Measurements from ENCODE around the gene XK. TPM values are rescaled to one million over a fixed set of nuclear protein-coding genes. Genes with fewer than 3 reads are reported as not detected.

XK gene
- total and polyA plus RNA-seq, 2 of the 4 experiments (the other 2 are of a cell fraction): under 0.01 to 0.02 TPM

DNA sequence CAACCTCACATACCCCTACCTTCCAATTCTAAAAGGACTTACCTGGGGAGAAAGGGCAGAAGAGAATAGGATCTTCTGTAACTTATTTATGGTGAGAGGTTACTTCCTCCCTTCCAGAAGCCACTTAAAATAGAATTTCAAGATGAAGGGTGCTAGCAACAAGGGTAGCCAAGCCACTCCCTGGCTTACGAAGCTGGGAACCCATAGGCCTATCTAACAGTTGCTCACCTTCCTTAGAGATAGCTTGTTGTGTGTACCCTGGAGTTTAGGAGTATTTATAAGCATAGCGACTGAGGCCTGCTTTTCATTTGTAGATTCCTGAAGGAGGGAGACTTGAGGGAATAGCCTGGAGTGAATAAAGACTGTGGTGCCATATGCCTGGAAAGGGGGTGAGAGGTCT lies 28.9 kb downstream of the XK start:
- no peak overlapping the region for H4K8ac ChIP-seq (ENCODE audit: low read depth in 2 of 2, low read length in 2 of 2)
- CTCF ChIA-PET: no interaction called here
- no peak overlapping the region for H3K4me2 ChIP-seq (ENCODE audit: low read depth, low read length)
- H3K9ac ChIP-seq (ENCODE audit: low read depth, low read length): no peak overlapping the region
- no peak overlapping the region for H3K14ac ChIP-seq (replicated peaks; ENCODE audit: low read depth, low read length)
- no peak overlapping the region for H3K56ac ChIP-seq (ENCODE audit: extremely low read depth, insufficient read depth, low read length)
- dilution Hi-C loops (cut with HindIII; ENCODE audit: low sequenced_read_pairs, unreplicated experiment) (no loop called here), intact Hi-C loops (cut with micrococcal nuclease) (no loop called here), in situ Hi-C loops (cut with MboI; ENCODE audit: low sequenced_read_pairs) (no loop called here)
- WGBS, 2 experiments (ENCODE audit: extremely low coverage in 2 of 2, insufficient read length in 1 of 2): no CpG with 5 or more reads among the region's 2 CpGs
- H4K20me1 ChIP-seq (ENCODE audit: insufficient read depth, low read length): no peaks in the 10 kb centered on the region
- no peak overlapping the region for H2AK5ac ChIP-seq (ENCODE audit: low read depth, low read length)
- ATAC-seq (ENCODE audit: low read depth) (no peak), DNase-seq (no peak)
- H3K79me1 ChIP-seq (ENCODE audit: low read depth in 1 of 2, low read length in 2 of 2): no peaks in the 10 kb centered on the region
- BruUV-seq (replicated peaks): no TSS peak
- no peak overlapping the region for H3K4me3 ChIP-seq (ENCODE audit: insufficient read depth, low read depth, low read length)
- H3K18ac ChIP-seq (ENCODE audit: low read depth, low read length): no peak overlapping the region
- POLR2A ChIA-PET (ENCODE audit: unreplicated experiment): no interaction called here
- no peak overlapping the region for H2BK120ac ChIP-seq (ENCODE audit: low read depth, low read length)
- H2BK5ac ChIP-seq (ENCODE audit: low read depth, low read length, poor library complexity, severe bottlenecking): no peak overlapping the region
- no peak overlapping the region for H2AFZ ChIP-seq (replicated peaks; ENCODE audit: low read length, poor library complexity)
- no peaks in the 10 kb centered on the region; the same call in 1 of the 2 replicates for H3K27me3 ChIP-seq (ENCODE audit: control insufficient read depth, insufficient read depth, low read length)
- H3K4ac ChIP-seq (ENCODE audit: low read depth, low read length): no peak overlapping the region
- no peaks in the 10 kb centered on the region for H3K36me3 ChIP-seq (ENCODE audit: control insufficient read depth, insufficient read depth, low read length)
- no peak overlapping the region for H4K91ac ChIP-seq (ENCODE audit: insufficient read depth, low read depth, low read length)
- no peak overlapping the region for H3K23ac ChIP-seq (ENCODE audit: low read depth, low read length)
- H3K9me1 ChIP-seq (ENCODE audit: insufficient read depth, low read length): no peaks in the 10 kb centered on the region
- H3K4me1 ChIP-seq (ENCODE audit: control insufficient read depth, insufficient read depth, low read length): no peaks in the 10 kb centered on the region
- no peak overlapping the region for H2BK15ac ChIP-seq (ENCODE audit: low read depth, low read length)
- TF ChIP-seq, protein P1, sequence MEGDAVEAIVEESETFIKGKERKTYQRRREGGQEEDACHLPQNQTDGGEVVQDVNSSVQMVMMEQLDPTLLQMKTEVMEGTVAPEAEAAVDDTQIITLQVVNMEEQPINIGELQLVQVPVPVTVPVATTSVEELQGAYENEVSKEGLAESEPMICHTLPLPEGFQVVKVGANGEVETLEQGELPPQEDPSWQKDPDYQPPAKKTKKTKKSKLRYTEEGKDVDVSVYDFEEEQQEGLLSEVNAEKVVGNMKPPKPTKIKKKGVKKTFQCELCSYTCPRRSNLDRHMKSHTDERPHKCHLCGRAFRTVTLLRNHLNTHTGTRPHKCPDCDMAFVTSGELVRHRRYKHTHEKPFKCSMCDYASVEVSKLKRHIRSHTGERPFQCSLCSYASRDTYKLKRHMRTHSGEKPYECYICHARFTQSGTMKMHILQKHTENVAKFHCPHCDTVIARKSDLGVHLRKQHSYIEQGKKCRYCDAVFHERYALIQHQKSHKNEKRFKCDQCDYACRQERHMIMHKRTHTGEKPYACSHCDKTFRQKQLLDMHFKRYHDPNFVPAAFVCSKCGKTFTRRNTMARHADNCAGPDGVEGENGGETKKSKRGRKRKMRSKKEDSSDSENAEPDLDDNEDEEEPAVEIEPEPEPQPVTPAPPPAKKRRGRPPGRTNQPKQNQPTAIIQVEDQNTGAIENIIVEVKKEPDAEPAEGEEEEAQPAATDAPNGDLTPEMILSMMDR (conservative IDR thresholded peaks at IDR 0.05; ENCODE audit: low read depth, low read length): no peak
- TF ChIP-seq, protein P2, sequence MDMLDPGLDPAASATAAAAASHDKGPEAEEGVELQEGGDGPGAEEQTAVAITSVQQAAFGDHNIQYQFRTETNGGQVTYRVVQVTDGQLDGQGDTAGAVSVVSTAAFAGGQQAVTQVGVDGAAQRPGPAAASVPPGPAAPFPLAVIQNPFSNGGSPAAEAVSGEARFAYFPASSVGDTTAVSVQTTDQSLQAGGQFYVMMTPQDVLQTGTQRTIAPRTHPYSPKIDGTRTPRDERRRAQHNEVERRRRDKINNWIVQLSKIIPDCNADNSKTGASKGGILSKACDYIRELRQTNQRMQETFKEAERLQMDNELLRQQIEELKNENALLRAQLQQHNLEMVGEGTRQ (IDR thresholded peaks at IDR 0.05; ENCODE audit: low read depth, low read length): no peak
- TF ChIP-seq BHLHE40 (IDR thresholded peaks at IDR 0.05; ENCODE audit: low read depth, low read length): no peak
- TF ChIP-seq MAZ (IDR thresholded peaks at IDR 0.05; ENCODE audit: borderline replicate concordance, low read depth, low read length): no peak
- no peak for TF ChIP-seq RFX5 (IDR thresholded peaks at IDR 0.05; ENCODE audit: low read depth, low read length)
- H4K5ac ChIP-seq (ENCODE audit: low read depth, low read length): no peak overlapping the region
- no peak overlapping the region for H2BK20ac ChIP-seq (ENCODE audit: low read depth, low read length)
- H2AK9ac ChIP-seq (replicated peaks; ENCODE audit: low read depth, low read length, poor library complexity): no peak overlapping the region
- H3K27ac ChIP-seq (ENCODE audit: insufficient read depth, low read length): no peak overlapping the region
- H3K9me3 ChIP-seq (ENCODE audit: control insufficient read depth, insufficient read depth, low read length): no peaks in the 10 kb centered on the region
